WERI-Rb-1 (cell line): Measurements from ENCODE around the gene NPAS2.

Source experiments
- DNase-seq: peaks from one replicate; pipeline ENCODE4 v3.0.0-alpha.2; 2020
- H3K27ac ChIP-seq: fragments of 250-450 bp; sonication (Bioruptor Pico); 2 replicates; pipeline ENCODE4 v1.5.1; 2020; ENCODE audit warnings: mild to moderate bottlenecking, moderate library complexity
- H3K27me3 ChIP-seq: fragments of 250-450 bp; sonication (Bioruptor Pico); 2 replicates; pipeline ENCODE4 v1.5.1; 2021; ENCODE audit warnings: mild to moderate bottlenecking, low read depth, moderate library complexity; ENCODE audit not compliant: insufficient read depth, severe bottlenecking
- H3K36me3 ChIP-seq: fragments of 250-450 bp; sonication (Bioruptor Pico); 2 replicates; pipeline ENCODE4 v1.5.1; 2020; ENCODE audit warnings: mild to moderate bottlenecking, moderate library complexity
- H3K4me3 ChIP-seq: 2 replicates; pipeline ENCODE4 v1.5.1; 2011; ENCODE audit warnings: low read depth, mild to moderate bottlenecking, control low read depth, low read length
- H3K9me3 ChIP-seq: fragments of 250-450 bp; sonication (Bioruptor Pico); 2 replicates; pipeline ENCODE4 v1.5.1; 2021; ENCODE audit warnings: mild to moderate bottlenecking, moderate library complexity; ENCODE audit not compliant: severe bottlenecking
- CTCF ChIP-seq: IDR thresholded peaks from 2 replicates; pipeline ENCODE4 v1.5.1; 2011; ENCODE audit warnings: low read depth, mild to moderate bottlenecking, control low read depth, inconsistent platforms, low read length

The NPAS2 gene

GRCh38 chr2:100877555-100877954 is 57.6 kb downstream of the NPAS2 start:
- no peaks in the 10 kb centered on the region for H3K9me3 ChIP-seq
- TF ChIP-seq CTCF: no peak
- H3K27me3 ChIP-seq: peaks cover 7% of the 10 kb centered on the region
- no peak overlapping the region for H3K4me3 ChIP-seq
- DNase-seq: no peak
- no peaks in the 10 kb centered on the region for H3K36me3 ChIP-seq
- no peak overlapping the region for H3K27ac ChIP-seq

GRCh38 chr2:100878000-100878791 is 58.3 kb downstream of the NPAS2 start:
- no peaks in the 10 kb centered on the region for H3K9me3 ChIP-seq
- DNase-seq: no peak
- H3K27ac ChIP-seq: no peak overlapping the region
- peaks cover 7% of the 10 kb centered on the region for H3K27me3 ChIP-seq
- TF ChIP-seq CTCF: no peak
- H3K4me3 ChIP-seq: no peak overlapping the region
- no peaks in the 10 kb centered on the region for H3K36me3 ChIP-seq

- H3K4me3 ChIP-seq: no peak overlapping the region
- no peaks in the 10 kb centered on the region for H3K36me3 ChIP-seq
- H3K9me3 ChIP-seq: no peaks in the 10 kb centered on the region
- H3K27me3 ChIP-seq: peaks cover 7% of the 10 kb centered on the region
- no peak for DNase-seq
- no peak for TF ChIP-seq CTCF
- no peak overlapping the region for H3K27ac ChIP-seq
Observed at GRCh38 chr2:100879296-100879695, 59.4 kb downstream of the NPAS2 start.

GRCh38 chr2:100880036-100880435 is 60.1 kb downstream of the NPAS2 start:
- H3K4me3 ChIP-seq: no peak overlapping the region
- no peak for DNase-seq
- TF ChIP-seq CTCF: no peak
- peaks cover 7% of the 10 kb centered on the region for H3K27me3 ChIP-seq
- H3K36me3 ChIP-seq: no peaks in the 10 kb centered on the region
- H3K9me3 ChIP-seq: no peaks in the 10 kb centered on the region
- no peak overlapping the region for H3K27ac ChIP-seq

- peaks cover 7% of the 10 kb centered on the region for H3K27me3 ChIP-seq
- DNase-seq: no peak
- TF ChIP-seq CTCF: no peak
- H3K4me3 ChIP-seq: no peak overlapping the region
- no peak overlapping the region for H3K27ac ChIP-seq
- no peaks in the 10 kb centered on the region for H3K9me3 ChIP-seq
- H3K36me3 ChIP-seq: no peaks in the 10 kb centered on the region
Observed at GRCh38 chr2:100880730-100881129, 60.8 kb downstream of the NPAS2 start.
